ENCODE results near the gene KCNMB1. TPM values are rescaled to one million over a fixed set of nuclear protein-coding genes. Genes with fewer than 3 reads are reported as not detected.

Gene KCNMB1
- total and polyA plus RNA-seq, 10 of the 15 experiments (the other 5 are each of a cell fraction or from before 2014, with no cell fraction given): 1.2 to 3.6 (median 2.6) TPM

DNA sequence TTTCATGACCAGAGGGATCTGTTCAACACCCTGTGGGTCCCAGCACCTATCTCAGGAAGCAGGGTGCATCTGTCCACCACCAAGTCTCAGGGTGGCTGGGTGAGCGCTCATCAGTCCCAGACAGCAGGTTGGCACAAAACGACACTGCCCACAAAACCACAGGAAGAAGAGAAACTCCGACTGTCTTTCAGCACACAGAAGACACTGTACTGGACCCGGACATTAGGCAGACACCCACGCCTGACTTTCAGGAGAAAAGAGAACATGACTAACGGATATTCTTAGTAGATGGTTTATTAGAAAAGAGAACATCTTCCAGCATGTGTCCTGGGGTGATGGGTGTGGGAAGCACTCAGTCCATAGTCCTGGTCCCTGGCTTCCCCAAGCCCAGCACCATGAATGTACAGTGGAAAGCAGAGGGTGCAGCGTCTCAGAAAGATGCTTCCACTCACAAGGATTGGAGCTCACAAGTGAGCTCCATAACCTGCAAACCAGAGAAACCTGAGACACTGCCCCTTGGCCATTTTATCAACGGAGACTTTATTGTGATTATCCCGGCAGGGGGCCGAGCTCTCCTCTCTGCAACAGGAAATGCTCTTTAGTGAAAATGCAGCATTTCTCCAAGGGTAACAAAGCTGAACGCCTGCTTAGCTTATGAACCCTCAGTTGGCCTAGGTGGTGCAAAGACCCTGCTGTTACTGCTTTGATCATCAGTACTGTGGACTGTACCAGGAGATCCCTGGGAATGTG lies 55.8 kb downstream of the KCNMB1 start (continued):
- TF ChIP-seq, protein P1, sequence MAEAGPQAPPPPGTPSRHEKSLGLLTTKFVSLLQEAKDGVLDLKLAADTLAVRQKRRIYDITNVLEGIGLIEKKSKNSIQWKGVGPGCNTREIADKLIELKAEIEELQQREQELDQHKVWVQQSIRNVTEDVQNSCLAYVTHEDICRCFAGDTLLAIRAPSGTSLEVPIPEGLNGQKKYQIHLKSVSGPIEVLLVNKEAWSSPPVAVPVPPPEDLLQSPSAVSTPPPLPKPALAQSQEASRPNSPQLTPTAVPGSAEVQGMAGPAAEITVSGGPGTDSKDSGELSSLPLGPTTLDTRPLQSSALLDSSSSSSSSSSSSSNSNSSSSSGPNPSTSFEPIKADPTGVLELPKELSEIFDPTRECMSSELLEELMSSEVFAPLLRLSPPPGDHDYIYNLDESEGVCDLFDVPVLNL (IDR thresholded peaks at IDR 0.05; ENCODE audit: low read depth, low read length): no peak
- TF ChIP-seq ELK1 (IDR thresholded peaks at IDR 0.05; ENCODE audit: low read depth, low read length): no peak
- TF ChIP-seq CHD2 (IDR thresholded peaks at IDR 0.05; ENCODE audit: borderline replicate concordance, low read depth, low read length): no peak
- TF ChIP-seq TAF1 (IDR thresholded peaks at IDR 0.05; ENCODE audit: borderline replicate concordance, low read depth, low read length): no peak
- TF ChIP-seq ZZZ3 (IDR thresholded peaks at IDR 0.05; ENCODE audit: control insufficient read depth, insufficient read length, low read depth): no peak
- TF ChIP-seq, protein P2, sequence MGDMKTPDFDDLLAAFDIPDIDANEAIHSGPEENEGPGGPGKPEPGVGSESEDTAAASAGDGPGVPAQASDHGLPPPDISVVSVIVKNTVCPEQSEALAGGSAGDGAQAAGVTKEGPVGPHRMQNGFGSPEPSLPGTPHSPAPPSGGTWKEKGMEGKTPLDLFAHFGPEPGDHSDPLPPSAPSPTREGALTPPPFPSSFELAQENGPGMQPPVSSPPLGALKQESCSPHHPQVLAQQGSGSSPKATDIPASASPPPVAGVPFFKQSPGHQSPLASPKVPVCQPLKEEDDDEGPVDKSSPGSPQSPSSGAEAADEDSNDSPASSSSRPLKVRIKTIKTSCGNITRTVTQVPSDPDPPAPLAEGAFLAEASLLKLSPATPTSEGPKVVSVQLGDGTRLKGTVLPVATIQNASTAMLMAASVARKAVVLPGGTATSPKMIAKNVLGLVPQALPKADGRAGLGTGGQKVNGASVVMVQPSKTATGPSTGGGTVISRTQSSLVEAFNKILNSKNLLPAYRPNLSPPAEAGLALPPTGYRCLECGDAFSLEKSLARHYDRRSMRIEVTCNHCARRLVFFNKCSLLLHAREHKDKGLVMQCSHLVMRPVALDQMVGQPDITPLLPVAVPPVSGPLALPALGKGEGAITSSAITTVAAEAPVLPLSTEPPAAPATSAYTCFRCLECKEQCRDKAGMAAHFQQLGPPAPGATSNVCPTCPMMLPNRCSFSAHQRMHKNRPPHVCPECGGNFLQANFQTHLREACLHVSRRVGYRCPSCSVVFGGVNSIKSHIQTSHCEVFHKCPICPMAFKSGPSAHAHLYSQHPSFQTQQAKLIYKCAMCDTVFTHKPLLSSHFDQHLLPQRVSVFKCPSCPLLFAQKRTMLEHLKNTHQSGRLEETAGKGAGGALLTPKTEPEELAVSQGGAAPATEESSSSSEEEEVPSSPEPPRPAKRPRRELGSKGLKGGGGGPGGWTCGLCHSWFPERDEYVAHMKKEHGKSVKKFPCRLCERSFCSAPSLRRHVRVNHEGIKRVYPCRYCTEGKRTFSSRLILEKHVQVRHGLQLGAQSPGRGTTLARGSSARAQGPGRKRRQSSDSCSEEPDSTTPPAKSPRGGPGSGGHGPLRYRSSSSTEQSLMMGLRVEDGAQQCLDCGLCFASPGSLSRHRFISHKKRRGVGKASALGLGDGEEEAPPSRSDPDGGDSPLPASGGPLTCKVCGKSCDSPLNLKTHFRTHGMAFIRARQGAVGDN (IDR thresholded peaks at IDR 0.05): no peak
- TF ChIP-seq, protein P3, sequence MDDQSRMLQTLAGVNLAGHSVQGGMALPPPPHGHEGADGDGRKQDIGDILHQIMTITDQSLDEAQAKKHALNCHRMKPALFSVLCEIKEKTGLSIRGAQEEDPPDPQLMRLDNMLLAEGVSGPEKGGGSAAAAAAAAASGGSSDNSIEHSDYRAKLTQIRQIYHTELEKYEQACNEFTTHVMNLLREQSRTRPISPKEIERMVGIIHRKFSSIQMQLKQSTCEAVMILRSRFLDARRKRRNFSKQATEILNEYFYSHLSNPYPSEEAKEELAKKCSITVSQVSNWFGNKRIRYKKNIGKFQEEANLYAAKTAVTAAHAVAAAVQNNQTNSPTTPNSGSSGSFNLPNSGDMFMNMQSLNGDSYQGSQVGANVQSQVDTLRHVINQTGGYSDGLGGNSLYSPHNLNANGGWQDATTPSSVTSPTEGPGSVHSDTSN (IDR thresholded peaks at IDR 0.05; ENCODE audit: insufficient replicate concordance, low read depth, low read length): no peak
- TF ChIP-seq, protein P4, sequence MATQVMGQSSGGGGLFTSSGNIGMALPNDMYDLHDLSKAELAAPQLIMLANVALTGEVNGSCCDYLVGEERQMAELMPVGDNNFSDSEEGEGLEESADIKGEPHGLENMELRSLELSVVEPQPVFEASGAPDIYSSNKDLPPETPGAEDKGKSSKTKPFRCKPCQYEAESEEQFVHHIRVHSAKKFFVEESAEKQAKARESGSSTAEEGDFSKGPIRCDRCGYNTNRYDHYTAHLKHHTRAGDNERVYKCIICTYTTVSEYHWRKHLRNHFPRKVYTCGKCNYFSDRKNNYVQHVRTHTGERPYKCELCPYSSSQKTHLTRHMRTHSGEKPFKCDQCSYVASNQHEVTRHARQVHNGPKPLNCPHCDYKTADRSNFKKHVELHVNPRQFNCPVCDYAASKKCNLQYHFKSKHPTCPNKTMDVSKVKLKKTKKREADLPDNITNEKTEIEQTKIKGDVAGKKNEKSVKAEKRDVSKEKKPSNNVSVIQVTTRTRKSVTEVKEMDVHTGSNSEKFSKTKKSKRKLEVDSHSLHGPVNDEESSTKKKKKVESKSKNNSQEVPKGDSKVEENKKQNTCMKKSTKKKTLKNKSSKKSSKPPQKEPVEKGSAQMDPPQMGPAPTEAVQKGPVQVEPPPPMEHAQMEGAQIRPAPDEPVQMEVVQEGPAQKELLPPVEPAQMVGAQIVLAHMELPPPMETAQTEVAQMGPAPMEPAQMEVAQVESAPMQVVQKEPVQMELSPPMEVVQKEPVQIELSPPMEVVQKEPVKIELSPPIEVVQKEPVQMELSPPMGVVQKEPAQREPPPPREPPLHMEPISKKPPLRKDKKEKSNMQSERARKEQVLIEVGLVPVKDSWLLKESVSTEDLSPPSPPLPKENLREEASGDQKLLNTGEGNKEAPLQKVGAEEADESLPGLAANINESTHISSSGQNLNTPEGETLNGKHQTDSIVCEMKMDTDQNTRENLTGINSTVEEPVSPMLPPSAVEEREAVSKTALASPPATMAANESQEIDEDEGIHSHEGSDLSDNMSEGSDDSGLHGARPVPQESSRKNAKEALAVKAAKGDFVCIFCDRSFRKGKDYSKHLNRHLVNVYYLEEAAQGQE (IDR thresholded peaks at IDR 0.05; ENCODE audit: low read depth, low read length): no peak
- no peak for TF ChIP-seq CHD4 (IDR thresholded peaks at IDR 0.05)
- TF ChIP-seq PML (IDR thresholded peaks at IDR 0.05; ENCODE audit: low read length): no peak
- no peak for TF ChIP-seq ATF2 (IDR thresholded peaks at IDR 0.05; ENCODE audit: low read length)
- TF ChIP-seq, protein P5, sequence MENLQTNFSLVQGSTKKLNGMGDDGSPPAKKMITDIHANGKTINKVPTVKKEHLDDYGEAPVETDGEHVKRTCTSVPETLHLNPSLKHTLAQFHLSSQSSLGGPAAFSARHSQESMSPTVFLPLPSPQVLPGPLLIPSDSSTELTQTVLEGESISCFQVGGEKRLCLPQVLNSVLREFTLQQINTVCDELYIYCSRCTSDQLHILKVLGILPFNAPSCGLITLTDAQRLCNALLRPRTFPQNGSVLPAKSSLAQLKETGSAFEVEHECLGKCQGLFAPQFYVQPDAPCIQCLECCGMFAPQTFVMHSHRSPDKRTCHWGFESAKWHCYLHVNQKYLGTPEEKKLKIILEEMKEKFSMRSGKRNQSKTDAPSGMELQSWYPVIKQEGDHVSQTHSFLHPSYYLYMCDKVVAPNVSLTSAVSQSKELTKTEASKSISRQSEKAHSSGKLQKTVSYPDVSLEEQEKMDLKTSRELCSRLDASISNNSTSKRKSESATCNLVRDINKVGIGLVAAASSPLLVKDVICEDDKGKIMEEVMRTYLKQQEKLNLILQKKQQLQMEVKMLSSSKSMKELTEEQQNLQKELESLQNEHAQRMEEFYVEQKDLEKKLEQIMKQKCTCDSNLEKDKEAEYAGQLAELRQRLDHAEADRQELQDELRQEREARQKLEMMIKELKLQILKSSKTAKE (IDR thresholded peaks at IDR 0.05; ENCODE audit: low read depth, poor library complexity, severe bottlenecking): peak; percentile 79
- no peak for TF ChIP-seq TCF3 (IDR thresholded peaks at IDR 0.05; ENCODE audit: borderline replicate concordance, insufficient read depth, low read depth, low read length)
